GM12891 (cell line): Measurements from ENCODE around the gene VPS13D.

Source experiments
- PAX5 ChIP-seq: IDR thresholded peaks from 2 replicates; pipeline ENCODE4 v1.6.1; 2011; ENCODE audit warnings: low read length, moderate library complexity, mild to moderate bottlenecking; ENCODE audit not compliant: insufficient read depth, severe bottlenecking
- POLR2A ChIP-seq: IDR thresholded peaks from 2 replicates; pipeline ENCODE4 v1.6.1; 2011; ENCODE audit warnings: low read depth, low read length, control low read depth
- POLR2AphosphoS5 ChIP-seq: IDR thresholded peaks from 2 replicates; pipeline ENCODE4 v1.6.1; 2011; ENCODE audit warnings: low read depth, low read length, control low read depth
- POU2F2 ChIP-seq: IDR thresholded peaks from 2 replicates; pipeline ENCODE4 v1.6.1; 2011; ENCODE audit warnings: low read depth, mild to moderate bottlenecking, control low read depth, low read length, moderate library complexity
- SPI1 ChIP-seq: IDR thresholded peaks from 2 replicates; pipeline ENCODE4 v1.6.1; 2011; ENCODE audit warnings: low read depth, low read length, control low read depth
- TAF1 ChIP-seq: IDR thresholded peaks from 2 replicates; pipeline ENCODE4 v1.6.1; 2011; ENCODE audit warnings: low read depth, low read length, control low read depth

DNA sequence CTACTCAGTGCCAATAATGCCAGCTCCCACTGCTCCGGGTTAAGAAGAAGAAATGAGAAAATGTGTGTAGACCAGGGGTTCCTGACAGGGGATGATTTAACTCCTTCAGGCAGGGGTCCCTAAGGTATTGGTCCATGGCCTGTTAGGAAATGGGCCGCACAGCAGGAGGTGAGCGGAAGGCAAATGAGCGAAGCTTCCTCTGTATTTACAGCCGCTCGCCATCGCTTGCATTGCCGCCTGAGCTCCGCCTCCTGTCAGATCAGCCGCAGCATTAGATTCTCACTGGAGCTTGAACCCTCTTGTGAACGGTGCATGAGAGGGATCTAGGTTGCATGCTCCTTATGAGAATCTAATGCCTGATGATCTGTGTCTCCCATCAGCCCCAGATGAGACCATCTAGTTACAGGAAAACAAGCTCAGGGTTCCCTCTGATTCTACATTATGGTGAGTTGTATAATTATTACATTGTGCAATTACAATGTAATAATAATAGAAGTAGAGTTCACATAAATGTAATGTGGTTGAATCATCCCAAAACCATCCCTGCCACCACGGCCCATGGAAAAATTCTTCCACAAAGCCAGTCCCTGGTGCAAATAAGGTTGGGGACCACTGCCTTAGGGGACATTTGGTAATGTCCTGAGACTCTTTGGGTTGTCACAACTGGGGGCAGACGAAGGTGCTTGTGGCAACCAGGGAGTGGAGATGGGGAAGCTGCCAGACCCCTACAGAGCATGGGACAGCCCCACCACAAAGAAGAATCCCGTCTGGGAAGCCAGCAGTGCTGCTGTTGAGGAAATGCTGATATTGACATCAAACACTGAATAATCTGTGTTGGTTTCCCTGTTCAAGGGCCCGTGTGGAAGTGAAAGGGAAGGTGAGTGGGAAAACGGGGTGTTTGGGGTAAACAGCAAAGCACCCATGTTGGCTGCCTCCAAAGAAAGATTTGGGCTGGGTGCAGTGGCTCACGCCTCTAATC is 327.4 kb downstream of the VPS13D start:
- no peak for TF ChIP-seq POLR2A
- no peak for TF ChIP-seq TAF1
- TF ChIP-seq PAX5, result no peak
- no peak for TF ChIP-seq POLR2AphosphoS5
- no peak for TF ChIP-seq SPI1
- no peak for TF ChIP-seq POU2F2
